Medulla oblongata (tissue), 1 donor: ENCODE measurements around the gene BCL2L11.
"Not testable (repeated sequence)": the region's sequence is repeated elsewhere in the genome, so short reads cannot be mapped to it uniquely, and the experiment has no call there.

Source experiments
- DNase-seq: peaks from one replicate; pipeline ENCODE4 v3.0.0-alpha.2; 2015; ENCODE audit errors: extremely low spot score

Gene BCL2L11, protein sequence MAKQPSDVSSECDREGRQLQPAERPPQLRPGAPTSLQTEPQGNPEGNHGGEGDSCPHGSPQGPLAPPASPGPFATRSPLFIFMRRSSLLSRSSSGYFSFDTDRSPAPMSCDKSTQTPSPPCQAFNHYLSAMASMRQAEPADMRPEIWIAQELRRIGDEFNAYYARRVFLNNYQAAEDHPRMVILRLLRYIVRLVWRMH

DNA sequence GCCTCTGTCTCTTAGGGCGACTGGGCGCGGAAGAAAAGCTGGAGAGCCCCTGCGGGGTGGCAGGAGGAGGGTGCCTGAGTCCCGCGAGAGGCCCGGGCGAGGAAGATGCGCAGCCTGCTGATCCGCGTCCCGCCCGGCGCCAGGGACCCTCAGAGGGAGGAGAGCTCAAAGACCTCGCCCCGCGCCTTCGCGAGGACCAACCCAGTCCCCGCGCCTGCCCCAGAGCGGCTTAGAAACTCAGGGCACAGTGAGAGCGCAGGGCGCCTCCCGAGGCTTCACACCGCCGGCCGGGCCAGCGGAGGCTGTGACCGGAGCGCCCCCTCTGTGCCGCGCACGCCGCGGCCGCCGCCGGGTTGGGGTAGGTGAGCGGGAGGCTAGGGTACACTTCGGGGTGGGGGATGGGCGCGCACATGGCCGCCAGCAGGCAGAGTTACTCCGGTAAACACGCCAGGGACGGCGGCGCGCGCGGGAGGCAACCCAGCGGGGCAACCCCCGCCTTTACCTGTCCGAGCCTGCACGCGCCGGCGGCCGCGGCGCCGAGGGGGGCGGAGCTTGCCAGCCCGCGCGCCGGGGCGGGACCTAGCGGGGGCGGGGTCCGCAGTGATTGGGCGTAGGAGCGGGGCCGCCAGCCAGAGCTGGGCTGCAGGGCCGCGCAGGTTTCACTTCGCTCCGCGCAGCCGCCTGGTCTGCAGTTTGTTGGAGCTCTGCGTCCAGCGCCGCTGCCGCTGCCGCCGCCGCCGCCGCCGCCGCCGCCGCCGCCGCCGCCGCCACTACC lies at the start of gene BCL2L11:
TSS of gene BCL2L11 (plus strand) at position 662 of the 775 bp plus-strand sequence. CDS start 2,832 bp downstream, outside the sequence.
- DNase-seq = peak; percentile 85

DNA sequence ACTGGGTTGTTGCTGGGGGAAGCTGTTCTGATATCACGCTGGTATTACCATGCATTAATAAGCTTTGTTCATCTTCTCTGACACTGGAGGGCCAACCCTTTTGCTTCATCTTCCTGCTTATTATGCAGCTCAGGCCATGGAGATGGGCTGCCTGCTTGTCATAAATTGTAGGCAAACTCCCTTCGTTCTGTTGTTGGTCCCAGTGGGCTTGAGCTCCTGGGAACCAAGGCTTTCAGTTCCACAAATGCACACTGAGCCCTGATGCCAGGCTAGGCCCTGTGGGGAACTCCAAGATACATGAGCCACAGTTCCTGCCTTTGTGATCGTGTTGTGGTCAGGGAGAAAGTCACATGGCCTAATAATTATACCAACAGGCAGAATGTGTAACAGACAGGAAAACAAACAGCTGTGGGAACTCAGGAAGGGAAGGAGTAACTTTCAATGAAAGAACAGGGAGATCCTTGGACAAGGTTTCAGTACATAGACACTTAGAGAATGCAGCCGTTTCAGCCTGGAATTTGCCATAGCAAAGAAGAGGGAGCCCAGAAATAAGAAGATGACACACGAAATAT lies 49.0 kb upstream of the BCL2L11 start:
- DNase-seq = no peak

DNA sequence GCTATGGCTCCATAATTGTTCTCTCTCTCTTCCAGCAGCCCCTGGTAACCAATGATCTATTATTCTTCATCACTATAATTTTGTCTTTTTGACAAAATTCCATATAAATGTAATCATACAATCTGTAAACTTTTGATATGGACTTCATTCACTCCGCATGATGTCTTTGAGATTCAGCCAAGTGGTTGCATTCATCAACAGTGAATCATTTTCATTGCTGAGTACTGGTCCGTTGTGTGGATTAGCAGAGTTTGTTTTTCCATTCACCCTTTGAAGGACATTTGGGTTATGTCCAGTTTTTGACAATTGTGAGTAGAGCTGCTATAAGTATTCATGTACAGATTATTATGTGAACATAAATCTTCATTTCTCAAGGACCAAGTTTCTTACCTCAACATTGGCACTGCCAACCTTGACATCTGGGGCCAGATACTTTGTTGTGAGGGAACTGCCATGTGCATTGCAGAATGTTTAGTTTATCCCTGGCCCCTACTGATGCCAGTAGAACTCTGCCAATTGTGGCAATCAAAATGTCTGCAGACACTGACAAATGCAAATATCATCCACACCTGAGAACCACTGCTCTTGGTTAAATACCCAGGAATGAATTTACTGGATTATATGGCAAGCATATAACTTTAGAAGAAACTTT lies 48.4 kb upstream of the BCL2L11 start:
- DNase-seq = no peak

DNA sequence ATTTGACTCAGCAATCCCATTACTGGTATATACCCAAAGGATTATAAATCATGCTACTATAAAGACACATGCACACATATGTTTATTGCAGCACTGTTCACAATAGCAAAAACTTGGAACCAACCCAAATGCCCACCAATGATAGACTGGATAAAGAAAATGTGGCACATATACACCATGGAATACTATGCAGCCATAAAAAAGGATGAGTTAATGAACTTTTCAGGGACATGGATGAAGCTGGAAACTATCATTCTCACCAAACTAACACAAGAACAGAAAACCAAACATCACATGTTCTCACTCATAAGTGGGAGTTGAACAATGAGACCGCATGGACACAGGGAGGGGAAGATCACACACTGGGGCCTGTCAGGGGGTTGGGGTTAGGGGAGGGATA lies 38.1 kb upstream of the BCL2L11 start:
- DNase-seq = not testable (repeated sequence)

DNA sequence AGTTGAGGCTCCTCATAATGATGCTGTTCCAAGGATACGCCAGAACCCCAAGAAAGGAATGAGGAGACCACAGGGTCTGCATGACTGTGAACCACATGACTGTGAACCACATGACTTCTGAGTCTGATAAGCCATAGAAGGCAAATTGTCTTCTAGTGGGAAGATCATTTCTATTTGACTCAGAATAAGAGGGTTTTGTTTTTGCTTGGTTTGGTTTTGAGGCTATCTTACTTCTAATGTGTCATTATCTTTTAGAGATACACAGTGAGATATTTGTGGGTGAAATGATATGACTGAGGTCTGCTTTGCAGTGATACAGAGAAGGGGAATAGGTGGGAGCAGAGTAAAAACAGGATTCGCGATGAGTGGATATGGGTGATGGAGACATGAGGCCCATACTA lies 28.9 kb upstream of the BCL2L11 start:
- DNase-seq = no peak

DNA sequence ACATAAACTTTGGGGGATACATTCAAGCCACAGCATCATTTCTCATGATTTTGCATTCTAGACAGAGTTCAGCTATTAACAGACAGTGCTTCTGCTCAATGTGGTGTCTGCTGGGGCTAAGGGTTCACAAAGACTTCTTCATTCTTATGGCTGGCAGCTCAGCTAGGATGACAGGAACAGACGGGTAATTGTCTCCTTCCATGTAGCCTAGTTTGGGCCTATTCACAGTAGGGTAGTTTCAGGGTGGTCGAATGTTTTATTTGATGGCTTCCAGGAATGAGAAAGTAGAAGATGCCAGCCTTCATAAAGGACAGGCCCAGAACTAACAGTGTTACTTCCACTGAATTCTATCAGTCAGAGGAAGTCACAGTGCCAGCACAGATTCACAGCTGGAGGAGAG lies 26.0 kb upstream of the BCL2L11 start:
- peak; percentile 79 for DNase-seq

DNA sequence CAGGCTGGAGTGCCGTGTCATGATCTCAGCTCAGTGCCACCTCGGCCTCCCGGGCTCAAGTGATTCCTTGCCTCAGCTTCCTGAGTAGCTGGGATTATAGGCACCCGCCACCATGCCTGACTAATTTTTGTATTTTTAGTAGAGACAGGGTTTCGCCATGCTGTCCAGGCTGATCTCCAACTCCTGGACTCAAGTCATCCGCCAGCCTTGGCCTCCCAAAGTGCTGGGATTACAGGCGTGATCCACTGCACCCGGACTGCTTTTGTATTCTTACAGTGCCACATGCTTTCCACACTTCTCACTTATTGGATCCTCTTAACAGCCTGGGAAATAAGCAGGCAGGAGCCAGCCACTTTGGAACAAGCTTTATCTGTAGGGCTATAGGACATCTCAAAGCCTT lies 25.3 kb upstream of the BCL2L11 start:
- DNase-seq = peak; percentile 30

DNA sequence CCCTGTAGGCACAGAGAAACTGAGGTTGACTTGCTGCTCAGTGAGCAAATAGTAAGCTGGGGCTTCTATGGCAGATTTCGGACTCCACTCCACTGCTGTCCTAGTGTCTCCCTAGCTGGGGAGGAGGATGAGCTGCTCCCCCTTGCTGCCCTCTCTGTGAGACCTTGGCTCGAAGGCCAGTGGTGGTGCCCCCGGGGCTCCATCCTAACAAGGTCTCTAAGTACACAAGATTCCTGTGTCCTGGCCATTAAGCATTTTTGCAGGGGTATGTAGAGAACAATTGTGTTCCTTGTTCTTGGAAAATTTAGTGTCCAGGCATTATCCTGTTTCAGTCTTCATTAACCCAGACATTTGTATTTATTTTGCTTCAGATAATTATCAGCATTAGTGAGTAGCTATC lies 21.3 kb upstream of the BCL2L11 start:
- DNase-seq = no peak

DNA sequence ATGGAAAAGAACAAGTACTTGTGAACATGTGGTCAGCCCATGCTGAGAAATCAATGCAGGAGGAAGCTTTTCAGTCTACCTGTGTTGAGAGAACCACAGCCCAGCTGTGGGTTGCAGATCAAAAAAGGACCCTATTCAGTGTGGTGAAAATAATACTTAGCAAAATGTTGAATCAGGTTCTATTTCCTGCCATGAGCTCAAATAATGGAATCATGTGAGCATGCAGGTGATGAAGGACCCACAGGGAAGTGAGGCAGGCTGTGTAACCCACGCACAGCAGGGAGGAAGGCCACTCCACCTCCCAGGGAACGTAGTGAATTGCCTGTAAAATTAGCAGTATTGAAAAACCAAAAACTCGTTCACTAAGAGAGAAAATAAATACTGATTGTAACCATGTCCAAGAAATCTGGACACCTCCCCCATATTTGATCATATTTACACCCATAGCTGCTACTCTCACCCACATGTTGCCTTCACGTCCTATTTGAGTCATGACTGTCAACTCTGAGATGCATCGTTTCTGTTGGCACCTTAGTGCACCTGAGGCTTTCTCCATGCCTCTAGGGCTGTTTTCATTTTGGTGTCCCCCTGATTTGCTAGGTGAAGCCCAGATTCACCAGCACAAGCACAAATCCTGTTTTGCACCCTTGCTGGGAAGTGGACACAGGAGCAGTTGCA lies 20.5 kb upstream of the BCL2L11 start:
- no peak for DNase-seq

DNA sequence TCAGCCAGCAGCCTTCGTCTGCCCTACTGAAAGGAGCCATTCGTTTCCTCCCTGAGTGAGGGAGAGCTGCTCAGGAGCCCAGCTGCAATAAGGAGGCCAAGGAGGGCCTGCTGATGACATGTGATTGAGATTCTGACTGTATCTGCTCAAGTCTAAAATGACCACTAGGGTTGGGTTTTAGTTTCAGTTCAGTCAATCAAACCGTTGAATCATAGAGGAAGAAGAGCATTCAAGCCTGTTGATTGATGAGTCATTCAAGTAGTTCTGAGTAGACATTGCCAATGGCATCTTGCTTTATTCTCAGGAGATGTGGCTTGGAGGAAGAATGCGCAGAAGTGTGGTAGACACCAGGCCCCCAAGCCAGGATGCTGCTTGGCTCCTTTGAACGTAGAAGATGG lies 19.9 kb upstream of the BCL2L11 start:
- DNase-seq = no peak

DNA sequence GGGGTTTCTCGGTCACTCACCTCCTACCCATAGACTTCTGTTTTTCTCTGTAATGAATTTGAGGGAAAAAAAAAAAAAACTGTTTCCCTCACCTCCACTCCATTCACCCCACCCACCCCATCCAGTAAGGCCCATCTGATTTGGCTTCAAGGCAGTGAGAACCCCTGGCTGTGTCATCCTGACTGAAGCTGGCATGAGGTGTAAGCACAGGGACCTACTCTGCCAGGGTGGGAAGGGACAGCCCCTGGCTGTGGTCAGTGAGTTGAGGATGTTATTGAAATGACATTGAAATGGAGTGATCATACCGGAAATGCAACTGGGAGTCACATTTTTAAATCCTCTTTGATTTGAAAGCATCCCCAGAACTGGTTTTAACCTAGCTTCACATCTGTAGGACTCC lies 19.1 kb upstream of the BCL2L11 start:
- DNase-seq = no peak

DNA sequence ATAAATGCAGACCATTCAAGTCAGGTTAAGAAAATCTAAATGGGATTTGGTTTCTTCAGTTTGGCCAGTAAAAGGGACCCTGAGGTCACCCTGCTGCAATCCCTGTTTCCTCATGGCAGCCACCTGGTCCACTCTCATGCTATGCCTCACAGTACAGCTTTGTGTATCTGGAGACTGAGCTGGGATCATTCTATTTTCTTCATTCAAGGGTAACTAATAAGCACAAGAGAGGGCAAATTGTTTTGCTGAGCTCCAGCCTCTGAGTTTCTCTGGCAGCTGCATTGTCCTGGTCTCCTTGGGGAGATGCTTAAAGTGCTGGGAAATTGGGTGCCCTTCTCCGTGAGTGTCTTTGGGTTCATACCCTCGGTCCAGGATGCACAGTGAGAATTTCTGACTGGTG lies 18.5 kb upstream of the BCL2L11 start:
- no peak for DNase-seq

DNA sequence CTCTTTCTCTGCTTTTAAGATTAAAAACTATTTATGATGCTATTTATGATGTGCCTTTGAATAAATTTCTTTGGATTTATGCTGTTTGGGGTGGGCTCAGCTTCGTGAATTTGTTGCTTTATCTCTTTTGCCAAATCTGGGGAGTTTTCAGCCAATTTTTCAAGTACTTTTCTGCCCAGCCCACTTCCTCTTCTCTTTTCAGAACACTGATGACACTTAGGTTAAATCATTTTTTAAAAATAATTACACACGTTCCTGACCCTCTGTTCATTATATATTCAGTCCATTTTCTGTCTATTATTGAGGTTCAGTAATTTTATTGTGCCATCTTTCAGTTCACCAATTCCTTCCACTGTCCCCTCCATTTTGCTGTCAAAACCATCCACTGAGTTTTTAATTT lies 14.8 kb upstream of the BCL2L11 start:
- DNase-seq = no peak

DNA sequence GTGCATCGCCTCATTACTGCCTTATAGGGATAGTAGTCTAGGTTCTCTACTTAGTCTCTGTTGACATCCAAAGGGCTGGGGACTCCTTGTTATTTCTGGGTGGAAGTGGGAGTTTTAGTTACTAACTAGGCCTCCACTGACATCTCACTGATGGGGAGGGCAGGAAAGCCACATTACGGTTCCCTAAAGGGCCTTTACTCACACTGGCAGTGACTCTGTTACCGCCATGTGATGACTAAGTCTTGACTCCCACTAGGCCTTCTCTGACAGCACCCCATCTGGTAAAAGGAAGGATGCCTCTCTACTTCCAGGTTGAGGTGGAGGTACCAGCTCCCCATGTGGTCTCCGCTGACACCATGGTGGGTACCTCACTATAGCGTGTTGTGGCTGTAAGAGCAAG lies 14.0 kb upstream of the BCL2L11 start:
- DNase-seq = no peak

DNA sequence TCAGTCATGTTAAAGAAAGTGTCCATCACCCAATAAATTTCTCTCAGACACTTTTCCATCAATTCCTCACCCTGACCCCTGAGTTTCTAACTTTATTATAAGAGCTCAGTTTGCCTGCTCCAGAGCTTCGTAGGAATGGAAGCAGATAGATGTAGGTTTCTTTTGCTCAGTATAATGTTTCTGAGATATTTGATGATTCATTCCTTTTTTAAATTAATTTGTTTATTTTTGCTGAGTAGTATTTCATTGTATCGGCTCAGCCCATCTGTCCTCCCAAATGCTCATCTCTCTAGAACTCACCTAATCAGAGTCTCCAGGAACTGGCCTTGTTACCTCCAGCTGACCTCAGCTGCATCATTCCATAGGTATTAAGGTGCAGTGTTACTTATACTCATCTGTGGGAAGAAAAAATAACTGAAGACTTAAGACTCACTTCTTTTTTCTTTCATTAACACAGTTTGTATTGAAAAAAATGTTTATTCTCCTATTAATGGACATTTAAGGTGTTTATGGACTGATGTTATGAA lies 11.9 kb upstream of the BCL2L11 start:
- no peak for DNase-seq

DNA sequence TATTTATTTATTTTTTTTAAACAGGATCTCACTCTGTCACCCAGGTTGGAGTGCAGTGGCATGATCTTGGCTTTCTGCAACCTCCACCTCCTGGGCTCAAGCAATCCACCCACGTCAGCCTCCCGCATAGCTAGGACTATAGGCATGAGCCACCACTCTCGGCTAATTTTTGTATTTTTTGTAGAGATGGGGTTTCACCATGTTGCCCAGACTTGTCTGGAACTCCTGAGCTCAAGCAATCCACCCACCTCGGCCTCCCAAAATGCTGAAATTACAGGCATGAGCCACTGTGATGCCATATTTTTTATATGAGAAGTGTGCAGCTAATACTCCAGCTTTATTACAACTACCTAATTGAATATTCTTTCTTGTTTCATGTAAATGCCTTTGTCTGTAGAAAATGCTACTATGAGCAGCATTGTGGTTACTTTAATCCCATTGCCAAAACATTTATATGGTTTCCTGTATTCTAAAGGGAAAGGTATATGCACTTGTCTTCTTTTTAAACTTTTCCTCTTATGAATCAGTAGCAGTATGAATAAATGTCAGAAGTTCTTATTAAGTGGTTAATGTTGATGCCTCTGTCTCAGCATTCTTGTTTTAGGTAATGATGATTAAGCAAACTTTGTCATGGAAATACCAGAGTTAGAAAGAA lies 9.5 kb upstream of the BCL2L11 start:
- no peak for DNase-seq

DNA sequence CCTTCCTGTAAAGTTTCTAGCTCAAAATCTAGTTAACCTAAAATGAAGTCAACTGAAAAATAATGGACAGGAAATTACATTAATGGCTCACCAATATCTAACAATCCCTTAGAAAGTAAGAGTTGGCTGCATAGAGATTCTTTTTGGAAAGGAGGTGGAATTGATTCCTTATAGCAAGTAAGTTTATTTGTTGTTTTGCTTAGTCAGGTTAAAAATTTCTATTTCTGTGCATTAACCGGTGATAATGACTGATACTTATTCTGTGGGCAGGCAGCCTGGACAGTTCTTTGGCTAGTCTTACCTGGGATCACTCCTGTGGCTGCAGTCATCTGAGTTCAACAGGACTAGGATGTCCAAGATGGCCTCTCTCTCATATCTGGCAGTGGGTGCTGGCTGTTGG lies 6.9 kb upstream of the BCL2L11 start:
- DNase-seq = no peak

DNA sequence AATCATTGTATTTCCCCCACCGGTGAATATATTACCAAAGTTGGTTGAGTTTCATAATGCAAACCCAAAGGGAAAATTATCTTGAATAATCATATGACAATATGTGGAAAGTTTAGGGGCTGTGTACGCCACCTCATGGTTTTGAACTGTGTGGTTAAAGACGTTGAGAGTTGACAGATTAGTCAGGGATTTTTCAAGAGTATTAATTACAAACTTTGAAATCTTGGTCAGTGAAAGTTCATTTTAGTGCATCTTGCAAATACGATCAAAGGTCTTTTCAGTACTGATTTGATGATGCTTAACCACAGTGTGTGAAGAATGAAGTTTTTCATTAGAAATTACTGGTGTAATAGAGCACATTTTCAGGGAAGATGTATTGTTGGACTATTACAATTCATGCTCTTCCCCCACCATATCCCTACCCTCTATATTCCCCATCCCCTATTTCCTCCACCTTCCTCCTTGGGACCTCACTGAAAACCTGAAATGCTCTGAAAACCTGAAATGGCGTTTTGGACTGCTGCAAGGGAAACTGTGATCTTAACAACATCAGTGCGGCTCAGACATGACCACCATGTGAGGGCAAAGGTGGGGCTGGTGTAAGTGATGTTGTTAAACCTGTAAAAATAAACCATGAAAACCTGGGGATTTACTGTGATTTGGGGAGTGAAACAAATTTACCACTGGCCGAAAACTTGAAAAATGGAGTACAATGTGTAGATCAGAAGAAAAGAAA lies 4.5 kb upstream of the BCL2L11 start:
- no peak for DNase-seq

DNA sequence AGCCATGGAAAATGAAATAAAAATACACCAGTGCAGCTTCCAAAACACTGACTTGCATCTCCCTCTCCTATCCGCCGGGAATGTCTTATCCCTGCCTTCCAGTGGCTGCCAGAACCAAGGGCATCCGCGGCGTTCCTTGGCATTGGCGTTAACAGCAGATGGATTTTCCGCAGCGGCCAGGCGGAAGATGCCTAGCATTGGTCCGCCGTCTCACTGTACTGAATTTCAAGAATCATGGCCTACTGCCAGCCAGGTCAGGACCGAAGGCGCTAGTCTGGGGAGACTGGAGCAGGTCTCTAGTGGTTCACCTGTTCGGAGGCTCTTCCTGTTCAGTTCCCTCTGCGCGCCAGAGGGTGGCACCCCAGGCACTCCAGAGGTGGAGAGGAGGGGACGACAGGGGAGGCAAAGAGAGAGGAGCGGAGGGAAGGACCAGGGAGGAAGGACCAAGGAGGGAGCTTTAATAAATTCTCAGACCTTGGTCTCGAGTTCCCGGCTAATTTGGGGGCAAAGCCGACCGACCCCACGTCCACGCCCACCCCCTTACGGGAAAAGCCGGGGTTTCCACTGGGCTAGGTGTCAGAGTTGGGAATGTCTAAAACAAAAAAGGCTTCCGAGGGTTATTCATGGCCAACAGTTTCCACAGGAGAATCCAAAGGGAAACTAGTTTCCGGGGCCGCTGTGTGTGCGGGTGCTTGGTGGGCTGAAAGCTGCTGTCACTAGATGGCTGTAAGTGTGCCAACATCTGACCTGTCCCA lies 3.7 kb upstream of the BCL2L11 start:
- peak; percentile 85 for DNase-seq
